Tibial nerve (tissue), 4 donors: ENCODE results near the gene MFSD11.
"Not testable (repeated sequence)": the region's sequence is repeated elsewhere in the genome, so short reads cannot be mapped to it uniquely, and the experiment has no call there.

Experiments
- CTCF ChIP-seq, 5 experiments: fragments of 200-600 bp in 3 of 5; fragments of 450-650 bp in 2 of 5; sonication (generic) in 3 of 5; IDR thresholded peaks; one replicate each; pipeline ENCODE4 v1.5.1; 2016 to 2019; ENCODE audit warnings: antibody characterized with exemption in 5 of 5, mild to moderate bottlenecking in 3 of 5, moderate library complexity in 2 of 5
- EP300 ChIP-seq, 2 donors: sonication (generic); formaldehyde crosslinking; IDR thresholded peaks; one replicate each; pipeline ENCODE4 v1.6.1; 2017; ENCODE audit warnings: antibody characterized with exemption in 2 of 2, mild to moderate bottlenecking in 1 of 2

DNA sequence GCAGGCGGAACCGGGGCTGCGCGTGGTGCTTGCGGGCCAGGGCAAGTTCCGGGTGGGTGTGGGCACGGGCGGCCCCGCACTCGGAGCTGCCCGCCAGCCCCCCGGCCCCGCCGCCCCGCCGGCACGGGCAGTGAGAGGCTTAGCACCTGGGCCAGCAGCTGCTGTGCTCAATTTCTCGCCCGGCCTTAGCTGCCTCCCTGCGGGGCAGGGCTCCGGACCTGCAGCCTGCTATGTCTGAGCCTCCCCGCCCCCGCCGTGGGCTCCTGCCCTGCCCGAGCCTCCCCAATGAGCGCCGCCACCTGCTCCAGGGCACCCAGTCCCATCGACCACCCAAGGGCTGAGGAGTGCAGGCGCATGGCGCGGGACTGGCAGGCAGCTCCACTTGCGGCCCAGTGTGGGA is 68.2 kb downstream of the MFSD11 start:
- not testable (repeated sequence) for TF ChIP-seq CTCF, EP300 (IDR thresholded peaks at IDR 0.05)
